ENCODE results near the gene ZDHHC21. TPM values are rescaled to one million over a fixed set of nuclear protein-coding genes. Genes with fewer than 3 reads are reported as not detected.

ZDHHC21 gene, protein sequence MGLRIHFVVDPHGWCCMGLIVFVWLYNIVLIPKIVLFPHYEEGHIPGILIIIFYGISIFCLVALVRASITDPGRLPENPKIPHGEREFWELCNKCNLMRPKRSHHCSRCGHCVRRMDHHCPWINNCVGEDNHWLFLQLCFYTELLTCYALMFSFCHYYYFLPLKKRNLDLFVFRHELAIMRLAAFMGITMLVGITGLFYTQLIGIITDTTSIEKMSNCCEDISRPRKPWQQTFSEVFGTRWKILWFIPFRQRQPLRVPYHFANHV
- total RNA-seq (4.8 TPM), polyA plus RNA-seq (5.1 TPM)
- long read RNA-seq, donor 1: 0 reads
- long read RNA-seq, donor 2: 0 reads
- long read RNA-seq, donor 3: 0 reads
- long read RNA-seq, donor 4, full-length matches to known transcripts: 1 of 1 reads
- long read RNA-seq, donor 4, partial matches to known transcripts: 0 of 1 reads
- long read RNA-seq, donor 4, other reads (novel, unspliced or antisense): 0 of 1 reads
- long read RNA-seq, donor 5: 0 reads
- long read RNA-seq, donor 6: 0 reads
- long read RNA-seq, donor 7, full-length matches to known transcripts: 1 of 1 reads
- long read RNA-seq, donor 7, partial matches to known transcripts: 0 of 1 reads
- long read RNA-seq, donor 7, other reads (novel, unspliced or antisense): 0 of 1 reads
- long read RNA-seq, donor 8: 0 reads
- long read RNA-seq, donor 9: 0 reads
- long read RNA-seq, donor 10: 0 reads

DNA sequence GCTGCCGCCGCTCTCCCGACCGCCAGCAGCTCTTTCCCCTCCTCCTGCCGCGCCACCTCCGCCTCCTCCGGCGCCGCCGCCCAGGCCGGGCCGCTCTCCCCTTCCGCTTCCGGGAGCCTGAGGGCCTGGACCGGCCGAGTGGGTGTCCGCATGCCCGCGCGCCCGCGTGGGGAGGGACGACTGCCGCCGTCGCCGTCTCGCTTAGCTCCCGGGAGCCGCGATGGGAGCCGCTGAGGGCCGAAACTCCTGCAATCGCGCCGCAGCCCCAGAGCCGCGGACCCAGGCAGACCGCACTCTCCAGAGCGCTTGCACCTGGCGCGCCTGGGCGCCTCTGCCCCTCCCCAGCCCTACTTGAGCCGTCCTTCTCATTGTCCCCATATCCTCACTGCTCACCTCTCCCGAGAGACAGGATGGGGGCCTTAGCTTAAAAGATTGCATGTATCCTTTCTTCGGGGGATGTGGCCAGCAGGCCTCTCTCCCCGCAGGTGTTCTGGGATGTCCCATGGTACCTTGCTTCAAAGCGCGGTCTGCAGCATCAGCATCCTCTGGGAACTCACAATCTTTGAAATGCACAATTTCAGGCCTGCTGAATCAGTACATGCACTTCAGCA, at the start of gene ZDHHC21:
TSS of gene ZDHHC21 (minus strand) at position 182 of the 611 bp plus-strand sequence. CDS start 19,092 bp downstream, outside the sequence.
- H3K27ac ChIP-seq (ENCODE audit: low read depth in 1 of 2, low read length in 1 of 2): peak within 1 kb of the TSS in 1 of 2 donors; percentile 54
- DNase-seq (ENCODE audit: low read depth in 6 of 9, low spot score in 9 of 9): peak in 7 of 9 donors; percentile 22 to 65 (median 43)

DNA sequence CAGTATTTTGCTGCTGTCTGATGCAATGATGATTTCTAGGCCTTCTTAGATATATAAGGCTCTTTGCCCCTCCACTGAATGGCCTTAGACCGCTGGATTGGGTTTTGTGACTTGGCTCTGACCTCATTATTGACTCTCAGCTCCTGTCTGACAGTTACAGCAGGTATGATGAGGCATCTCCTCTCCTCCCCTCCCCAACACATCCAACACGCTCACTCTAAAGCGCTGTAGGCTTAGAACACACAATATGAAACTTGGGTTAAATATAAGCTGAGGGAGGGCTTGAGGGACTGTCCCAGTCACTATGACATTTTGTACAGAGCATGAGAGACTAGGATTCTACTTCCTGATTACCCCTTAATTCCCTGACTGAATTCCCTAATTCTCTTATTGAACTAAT, 48.1 kb upstream of the ZDHHC21 start:
- DNase-seq (ENCODE audit: low read depth in 6 of 9, low spot score in 9 of 9): no peak
- Histone ChIP-seq H3K9me3 (ENCODE audit: control insufficient read depth in 2 of 2, insufficient read depth in 1 of 2, low read length in 1 of 2) (no peaks in the 10 kb centered on the region), H3K27ac (ENCODE audit: low read depth in 1 of 2, low read length in 1 of 2) (no peak overlapping the region), H3K4me3 (ENCODE audit: low read length in 2 of 2) (no peak overlapping the region), H3K36me3 (ENCODE audit: control insufficient read depth in 2 of 2, insufficient read depth in 2 of 2, low read length in 1 of 2) (no peaks in the 10 kb centered on the region), H3K27me3 (ENCODE audit: control insufficient read depth in 2 of 2, insufficient read depth in 1 of 2, low read length in 1 of 2) (no peaks in the 10 kb centered on the region), H3K4me1 (ENCODE audit: control insufficient read depth in 2 of 2, insufficient read depth in 2 of 2, low read length in 2 of 2) (no peaks in the 10 kb centered on the region)
- 95% methylated on average over 3 of the region's 3 CpGs for WGBS

More for the DNA sequence above, at the start of gene ZDHHC21:
- no peaks in the 10 kb centered on the region for H3K9me3 ChIP-seq (ENCODE audit: control insufficient read depth in 2 of 2, insufficient read depth in 1 of 2, low read length in 1 of 2)
- peaks cover 5 to 10% of the 10 kb centered on the region in 2 donors for H3K4me1 ChIP-seq (ENCODE audit: control insufficient read depth in 2 of 2, insufficient read depth in 2 of 2, low read length in 2 of 2)
- no peaks in the 10 kb centered on the region for H3K36me3 ChIP-seq (ENCODE audit: control insufficient read depth in 2 of 2, insufficient read depth in 2 of 2, low read length in 1 of 2)
- peak within 1 kb of the TSS; percentile 54 to 83 for H3K4me3 ChIP-seq (ENCODE audit: low read length in 2 of 2)
- peaks cover 0 to 4% of the 10 kb centered on the region in 2 donors for H3K27me3 ChIP-seq (ENCODE audit: control insufficient read depth in 2 of 2, insufficient read depth in 1 of 2, low read length in 1 of 2)
- 3% methylated on average over 50 of the region's 50 CpGs for WGBS

DNA sequence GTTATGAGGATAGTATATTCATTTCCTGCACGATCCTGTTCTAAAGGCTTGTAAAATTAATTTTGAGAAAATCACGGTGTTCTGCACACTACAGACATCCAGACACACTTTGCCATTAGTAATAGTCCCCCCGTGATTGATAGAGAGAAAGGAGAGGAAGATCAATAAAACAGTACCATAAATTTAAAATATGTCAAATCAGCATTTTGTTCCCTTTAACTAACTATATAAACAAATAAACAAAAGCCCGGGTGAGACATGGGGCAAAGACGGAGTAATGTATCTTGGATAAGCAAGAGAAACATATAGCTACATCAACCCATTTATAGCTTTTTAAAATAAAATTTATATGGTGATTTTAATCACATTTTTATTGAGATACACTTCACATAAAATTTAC, 39.9 kb upstream of the ZDHHC21 start:
- no peak for DNase-seq (ENCODE audit: low read depth in 6 of 9, low spot score in 9 of 9)
- Histone ChIP-seq H3K4me1 (ENCODE audit: control insufficient read depth in 2 of 2, insufficient read depth in 2 of 2, low read length in 2 of 2) (no peaks in the 10 kb centered on the region), H3K4me3 (ENCODE audit: low read length in 2 of 2) (no peak overlapping the region), H3K27ac (ENCODE audit: low read depth in 1 of 2, low read length in 1 of 2) (no peak overlapping the region), H3K9me3 (ENCODE audit: control insufficient read depth in 2 of 2, insufficient read depth in 1 of 2, low read length in 1 of 2) (no peaks in the 10 kb centered on the region), H3K27me3 (ENCODE audit: control insufficient read depth in 2 of 2, insufficient read depth in 1 of 2, low read length in 1 of 2) (no peaks in the 10 kb centered on the region), H3K36me3 (ENCODE audit: control insufficient read depth in 2 of 2, insufficient read depth in 2 of 2, low read length in 1 of 2) (no peaks in the 10 kb centered on the region)
- 97% methylated on average over 5 of the region's 5 CpGs for WGBS

DNA sequence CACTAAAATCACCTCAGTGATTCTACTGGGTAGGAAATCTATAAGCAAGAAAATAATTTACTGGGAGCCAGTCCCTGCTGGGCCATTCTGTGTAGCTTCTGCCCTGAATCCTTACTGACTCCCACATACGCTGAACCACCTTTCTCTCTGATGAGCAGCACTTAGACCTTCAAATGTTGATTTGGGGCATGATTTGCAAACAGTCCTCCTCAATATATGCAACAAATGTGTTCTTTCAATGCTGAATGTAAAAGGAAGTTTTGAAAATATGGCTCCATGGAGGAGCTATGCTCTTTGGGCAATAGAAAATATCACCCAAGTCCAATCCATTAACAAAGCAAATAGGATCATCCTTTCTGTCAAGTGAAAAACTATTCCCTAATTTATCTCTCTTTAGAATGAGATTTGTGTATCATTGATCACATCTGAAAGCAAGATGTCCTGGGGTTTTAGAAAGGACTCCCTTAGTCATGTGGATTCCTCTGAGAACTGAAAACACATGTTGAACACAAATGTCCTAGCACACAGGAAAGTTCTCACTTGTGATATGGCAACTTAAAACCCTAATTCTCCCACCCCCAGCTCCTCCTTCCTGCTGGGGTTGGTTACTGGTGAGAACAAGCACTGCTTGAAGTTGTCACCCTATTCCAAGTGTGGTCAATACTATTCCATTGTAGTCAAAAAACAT, 38.2 kb upstream of the ZDHHC21 start:
- H3K36me3 ChIP-seq (ENCODE audit: control insufficient read depth in 2 of 2, insufficient read depth in 2 of 2, low read length in 1 of 2): no peaks in the 10 kb centered on the region
- DNase-seq (ENCODE audit: low read depth in 6 of 9, low spot score in 9 of 9): no peak
- 98% methylated on average over 1 of the region's 1 CpG for WGBS
- H3K4me3 ChIP-seq (ENCODE audit: low read length in 2 of 2): no peak overlapping the region
- no peak overlapping the region for H3K27ac ChIP-seq (ENCODE audit: low read depth in 1 of 2, low read length in 1 of 2)
- H3K9me3 ChIP-seq (ENCODE audit: control insufficient read depth in 2 of 2, insufficient read depth in 1 of 2, low read length in 1 of 2): no peaks in the 10 kb centered on the region
- H3K27me3 ChIP-seq (ENCODE audit: control insufficient read depth in 2 of 2, insufficient read depth in 1 of 2, low read length in 1 of 2): no peaks in the 10 kb centered on the region
- no peaks in the 10 kb centered on the region for H3K4me1 ChIP-seq (ENCODE audit: control insufficient read depth in 2 of 2, insufficient read depth in 2 of 2, low read length in 2 of 2)

DNA sequence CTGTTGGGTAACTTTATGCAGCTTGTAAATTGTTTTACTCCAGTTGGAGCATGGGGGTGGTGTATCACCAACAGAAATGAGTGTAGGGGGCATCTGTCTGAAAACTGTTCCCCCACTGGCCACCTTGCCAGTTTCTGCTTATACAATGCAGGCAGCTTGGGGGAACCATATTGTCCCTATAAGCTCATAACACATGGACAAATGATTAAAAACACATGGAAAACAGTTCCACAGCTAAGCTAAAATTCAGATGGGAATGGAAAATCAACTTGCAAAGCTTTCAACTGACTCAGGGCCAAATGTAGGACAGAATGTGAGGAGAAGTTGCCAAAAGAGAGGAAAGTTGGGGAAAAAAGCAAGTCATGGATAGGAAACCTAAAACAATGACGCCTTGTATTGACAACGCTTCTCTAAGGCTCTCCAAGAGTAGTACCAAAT, 37.2 kb upstream of the ZDHHC21 start:
- Histone ChIP-seq H3K4me1 (ENCODE audit: control insufficient read depth in 2 of 2, insufficient read depth in 2 of 2, low read length in 2 of 2) (no peaks in the 10 kb centered on the region), H3K9me3 (ENCODE audit: control insufficient read depth in 2 of 2, insufficient read depth in 1 of 2, low read length in 1 of 2) (no peaks in the 10 kb centered on the region), H3K27ac (ENCODE audit: low read depth in 1 of 2, low read length in 1 of 2) (no peak overlapping the region), H3K27me3 (ENCODE audit: control insufficient read depth in 2 of 2, insufficient read depth in 1 of 2, low read length in 1 of 2) (no peaks in the 10 kb centered on the region), H3K4me3 (ENCODE audit: low read length in 2 of 2) (no peak overlapping the region), H3K36me3 (ENCODE audit: control insufficient read depth in 2 of 2, insufficient read depth in 2 of 2, low read length in 1 of 2) (no peaks in the 10 kb centered on the region)
- DNase-seq (ENCODE audit: low read depth in 6 of 9, low spot score in 9 of 9): no peak
- 97% methylated on average over 2 of the region's 2 CpGs for WGBS

DNA sequence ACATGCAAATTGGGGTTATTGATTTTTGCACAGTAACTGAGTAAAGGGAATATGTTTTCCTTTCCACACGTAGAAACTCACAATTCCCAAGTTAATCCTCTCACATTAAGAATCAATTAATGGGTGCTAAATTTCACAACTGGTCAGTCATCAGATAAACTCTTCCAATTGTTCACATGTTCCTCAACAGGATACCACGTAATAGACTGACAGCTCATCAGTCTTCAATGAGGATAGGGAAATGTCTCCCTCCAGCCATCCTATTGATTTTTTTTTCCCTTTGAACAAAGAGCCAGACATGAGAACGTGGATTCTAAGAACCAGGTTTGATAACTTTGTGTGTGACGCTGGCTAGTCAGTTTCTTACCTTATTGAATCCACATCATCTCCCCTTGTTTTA, 30.1 kb upstream of the ZDHHC21 start:
- Histone ChIP-seq H3K4me3 (ENCODE audit: low read length in 2 of 2) (no peak overlapping the region), H3K27me3 (ENCODE audit: control insufficient read depth in 2 of 2, insufficient read depth in 1 of 2, low read length in 1 of 2) (peaks cover 0 to 3% of the 10 kb centered on the region in 2 donors), H3K36me3 (ENCODE audit: control insufficient read depth in 2 of 2, insufficient read depth in 2 of 2, low read length in 1 of 2) (no peaks in the 10 kb centered on the region), H3K9me3 (ENCODE audit: control insufficient read depth in 2 of 2, insufficient read depth in 1 of 2, low read length in 1 of 2) (no peaks in the 10 kb centered on the region), H3K27ac (ENCODE audit: low read depth in 1 of 2, low read length in 1 of 2) (no peak overlapping the region), H3K4me1 (ENCODE audit: control insufficient read depth in 2 of 2, insufficient read depth in 2 of 2, low read length in 2 of 2) (no peaks in the 10 kb centered on the region)
- DNase-seq (ENCODE audit: low read depth in 6 of 9, low spot score in 9 of 9): no peak
- WGBS: 82% methylated on average over 4 of the region's 4 CpGs

DNA sequence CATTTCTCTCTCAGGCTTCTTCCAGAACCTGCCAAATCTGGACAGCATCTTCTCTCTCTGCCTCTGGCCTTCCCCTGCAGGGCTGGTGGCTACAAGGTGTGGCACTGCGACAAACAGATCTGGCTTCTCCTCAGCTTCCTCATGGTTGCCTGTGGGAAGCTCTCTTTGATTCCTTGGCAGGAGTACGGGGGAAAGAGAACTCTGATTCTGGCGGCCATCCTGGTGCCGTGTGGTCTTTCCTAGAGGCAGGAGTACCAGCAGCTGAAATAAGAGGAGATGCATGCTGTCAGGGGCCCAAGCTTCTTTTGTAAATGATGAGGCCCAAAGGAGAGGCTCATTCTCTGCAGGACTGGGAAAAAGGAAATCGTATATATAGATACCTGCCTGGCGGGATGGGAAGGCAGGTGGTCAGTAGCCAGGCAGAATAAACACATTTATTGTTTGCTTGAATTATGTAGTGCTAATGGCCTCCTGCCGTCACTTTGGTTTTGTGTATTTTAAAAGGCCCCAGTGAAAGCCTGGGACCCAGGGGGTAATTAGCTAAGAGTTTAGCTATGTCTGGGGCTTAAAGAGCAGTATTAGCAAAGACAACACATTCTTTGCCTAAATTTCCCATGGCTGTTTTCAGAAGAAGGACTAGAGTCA, 29.3 kb upstream of the ZDHHC21 start, which contains the start of gene CER1:
TSS of gene CER1 (minus strand) at position 343 of the 645 bp plus-strand sequence. CDS start at position 282, 61 bp downstream.
- DNase-seq (ENCODE audit: low read depth in 6 of 9, low spot score in 9 of 9): no peak
- 73% methylated on average over 7 of the region's 7 CpGs for WGBS
- no peak within 1 kb of the TSS for H3K27ac ChIP-seq (ENCODE audit: low read depth in 1 of 2, low read length in 1 of 2)
- H3K9me3 ChIP-seq (ENCODE audit: control insufficient read depth in 2 of 2, insufficient read depth in 1 of 2, low read length in 1 of 2): no peaks in the 10 kb centered on the region
- peaks cover 0 to 3% of the 10 kb centered on the region in 2 donors for H3K27me3 ChIP-seq (ENCODE audit: control insufficient read depth in 2 of 2, insufficient read depth in 1 of 2, low read length in 1 of 2)
- H3K36me3 ChIP-seq (ENCODE audit: control insufficient read depth in 2 of 2, insufficient read depth in 2 of 2, low read length in 1 of 2): no peaks in the 10 kb centered on the region
- no peak within 1 kb of the TSS for H3K4me3 ChIP-seq (ENCODE audit: low read length in 2 of 2)
- H3K4me1 ChIP-seq (ENCODE audit: control insufficient read depth in 2 of 2, insufficient read depth in 2 of 2, low read length in 2 of 2): no peaks in the 10 kb centered on the region

DNA sequence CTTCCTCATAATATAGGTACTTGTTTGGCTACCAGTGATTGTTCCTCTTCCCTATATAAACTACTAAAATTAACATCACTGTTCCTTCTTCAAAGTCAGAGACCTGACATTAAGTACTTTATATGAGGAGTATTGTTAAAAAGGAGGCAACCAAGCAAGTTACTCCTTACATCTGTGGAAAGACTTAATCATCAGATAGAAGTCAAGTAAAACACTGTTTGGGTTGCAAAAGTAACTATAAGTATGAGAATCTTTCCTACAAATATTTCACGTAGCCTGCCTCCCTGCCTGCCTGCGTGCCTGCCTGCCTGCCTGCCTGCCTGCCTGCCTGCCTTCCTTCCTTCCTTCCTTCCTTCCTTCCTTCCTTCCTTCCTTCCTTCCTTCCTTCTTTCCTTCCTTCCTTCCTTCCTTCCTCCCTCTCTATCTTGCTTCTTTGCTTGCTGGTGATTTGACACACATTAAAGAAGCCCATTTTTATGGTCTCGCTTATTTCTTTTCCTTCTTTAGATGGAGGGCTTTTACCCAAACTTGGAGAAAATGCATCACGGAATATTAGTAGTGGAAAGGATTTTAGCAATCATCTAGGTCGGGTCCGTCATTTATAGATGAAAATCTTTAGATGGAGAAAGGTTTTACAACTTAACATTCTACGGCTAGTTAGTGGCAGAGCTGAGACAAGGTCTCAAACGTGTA, 26.1 kb upstream of the ZDHHC21 start:
- 83% methylated on average over 8 of the region's 8 CpGs for WGBS

More for the DNA sequence above, 26.1 kb upstream of the ZDHHC21 start:
- peaks cover 0 to 3% of the 10 kb centered on the region in 2 donors for H3K27me3 ChIP-seq (ENCODE audit: control insufficient read depth in 2 of 2, insufficient read depth in 1 of 2, low read length in 1 of 2)
- DNase-seq (ENCODE audit: low read depth in 6 of 9, low spot score in 9 of 9): no peak
- H3K4me3 ChIP-seq (ENCODE audit: low read length in 2 of 2): no peak overlapping the region
- no peaks in the 10 kb centered on the region for H3K36me3 ChIP-seq (ENCODE audit: control insufficient read depth in 2 of 2, insufficient read depth in 2 of 2, low read length in 1 of 2)
- H3K4me1 ChIP-seq (ENCODE audit: control insufficient read depth in 2 of 2, insufficient read depth in 2 of 2, low read length in 2 of 2): no peaks in the 10 kb centered on the region
- no peaks in the 10 kb centered on the region for H3K9me3 ChIP-seq (ENCODE audit: control insufficient read depth in 2 of 2, insufficient read depth in 1 of 2, low read length in 1 of 2)
- H3K27ac ChIP-seq (ENCODE audit: low read depth in 1 of 2, low read length in 1 of 2): no peak overlapping the region

Data from thymus (tissue), 14 donors.